GM21737 (cell line): ENCODE data around the gene LSM14A.
"Not testable (repeated sequence)": the region's sequence is repeated elsewhere in the genome, so short reads cannot be mapped to it uniquely, and the experiment has no call there.

Experiments
- ATAC-seq: cut with Tn5 transposase; IDR thresholded peaks from one replicate; pipeline ENCODE4 v1.9.1; 2021; ENCODE audit warnings: mild to moderate bottlenecking, moderate library complexity; ENCODE audit not compliant: unreplicated experiment

LSM14A gene

GRCh38 chr19:34158966-34159365 lies 13.3 kb upstream of the LSM14A start:
- ATAC-seq = not testable (repeated sequence)

- not testable (repeated sequence) for ATAC-seq
Measured at GRCh38 chr19:34159541-34159940, 12.8 kb upstream of the LSM14A start.

GRCh38 chr19:34161902-34162301 lies 10.4 kb upstream of the LSM14A start:
- not testable (repeated sequence) for ATAC-seq

GRCh38 chr19:34165295-34165738 lies 7.0 kb upstream of the LSM14A start:
- no peak for ATAC-seq

- not testable (repeated sequence) for ATAC-seq
Measured at GRCh38 chr19:34169475-34170199, 2.7 kb upstream of the LSM14A start.

GRCh38 chr19:34171539-34171876 lies 796 bp upstream of the LSM14A start:
- peak; percentile 10 for ATAC-seq

GRCh38 chr19:34172661-34173192 lies 423 bp downstream of the LSM14A start:
- peak; percentile 31 for ATAC-seq

GRCh38 chr19:34173193-34173956 lies 1.1 kb downstream of the LSM14A start:
- no peak for ATAC-seq

GRCh38 chr19:34175173-34175572 lies 2.9 kb downstream of the LSM14A start:
- not testable (repeated sequence) for ATAC-seq

- no peak for ATAC-seq
Measured at GRCh38 chr19:34176581-34176980, 4.3 kb downstream of the LSM14A start.

- ATAC-seq = no peak
Measured at GRCh38 chr19:34178274-34178610, 5.9 kb downstream of the LSM14A start.

GRCh38 chr19:34179066-34179465 lies 6.8 kb downstream of the LSM14A start:
- no peak for ATAC-seq

- ATAC-seq = no peak
Measured at GRCh38 chr19:34180273-34180672, 8.0 kb downstream of the LSM14A start.

- ATAC-seq = no peak
Measured at GRCh38 chr19:34180709-34181108, 8.4 kb downstream of the LSM14A start.

GRCh38 chr19:34181111-34181864 lies 9.0 kb downstream of the LSM14A start:
- no peak for ATAC-seq

- no peak for ATAC-seq
Measured at GRCh38 chr19:34182125-34182524, 9.8 kb downstream of the LSM14A start.

- ATAC-seq = no peak
Measured at GRCh38 chr19:34184880-34185491, 12.7 kb downstream of the LSM14A start.

- no peak for ATAC-seq
Measured at GRCh38 chr19:34186205-34186604, 13.9 kb downstream of the LSM14A start.

GRCh38 chr19:34187011-34187410 lies 14.7 kb downstream of the LSM14A start:
- ATAC-seq = no peak

- ATAC-seq = no peak
Measured at GRCh38 chr19:34188408-34188807, 16.1 kb downstream of the LSM14A start.
